Measurements from ENCODE around the gene MINAR1.

GRCh38 chr15:79412010-79412409 is 20.1 kb upstream of the MINAR1 start:
- no peak for TF ChIP-seq CTCF (conservative IDR thresholded peaks at IDR 0.05; ENCODE audit: low read length)
- TF ChIP-seq EZH2phosphoT487 (IDR thresholded peaks at IDR 0.05; ENCODE audit: borderline replicate concordance) = no peak
